ENCODE measurements around the gene FAM78A. TPM values are rescaled to one million over a fixed set of nuclear protein-coding genes. Genes with fewer than 3 reads are reported as not detected.

The FAM78A gene
- polyA plus RNA-seq, 1 experiment = 1.1 TPM

- DNase-seq (ENCODE audit: low read depth) = no peak
- no peak overlapping the region for H3K4me3 ChIP-seq (ENCODE audit: low read depth, low read length)
- POLR2A ChIA-PET = no interaction called here
- TF ChIP-seq, protein P1, sequence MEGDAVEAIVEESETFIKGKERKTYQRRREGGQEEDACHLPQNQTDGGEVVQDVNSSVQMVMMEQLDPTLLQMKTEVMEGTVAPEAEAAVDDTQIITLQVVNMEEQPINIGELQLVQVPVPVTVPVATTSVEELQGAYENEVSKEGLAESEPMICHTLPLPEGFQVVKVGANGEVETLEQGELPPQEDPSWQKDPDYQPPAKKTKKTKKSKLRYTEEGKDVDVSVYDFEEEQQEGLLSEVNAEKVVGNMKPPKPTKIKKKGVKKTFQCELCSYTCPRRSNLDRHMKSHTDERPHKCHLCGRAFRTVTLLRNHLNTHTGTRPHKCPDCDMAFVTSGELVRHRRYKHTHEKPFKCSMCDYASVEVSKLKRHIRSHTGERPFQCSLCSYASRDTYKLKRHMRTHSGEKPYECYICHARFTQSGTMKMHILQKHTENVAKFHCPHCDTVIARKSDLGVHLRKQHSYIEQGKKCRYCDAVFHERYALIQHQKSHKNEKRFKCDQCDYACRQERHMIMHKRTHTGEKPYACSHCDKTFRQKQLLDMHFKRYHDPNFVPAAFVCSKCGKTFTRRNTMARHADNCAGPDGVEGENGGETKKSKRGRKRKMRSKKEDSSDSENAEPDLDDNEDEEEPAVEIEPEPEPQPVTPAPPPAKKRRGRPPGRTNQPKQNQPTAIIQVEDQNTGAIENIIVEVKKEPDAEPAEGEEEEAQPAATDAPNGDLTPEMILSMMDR (IDR thresholded peaks at IDR 0.05; ENCODE audit: insufficient read depth, low read depth, low read length) = no peak
- H3K27me3 ChIP-seq (ENCODE audit: control insufficient read depth, insufficient read depth, low read length) = peaks cover 3% of the 10 kb centered on the region
- H3K36me3 ChIP-seq (ENCODE audit: control insufficient read depth, insufficient read depth, low read length) = no peaks in the 10 kb centered on the region
- CTCF ChIA-PET = interaction anchor here (0.6 kb wide), 1 partner anchor 16 kb away, joined by 4 read pairs; no protein-coding TSS in a partner anchor
Measured at GRCh38 chr9:131310833-131311554, 34.7 kb upstream of the FAM78A start.

DNA sequence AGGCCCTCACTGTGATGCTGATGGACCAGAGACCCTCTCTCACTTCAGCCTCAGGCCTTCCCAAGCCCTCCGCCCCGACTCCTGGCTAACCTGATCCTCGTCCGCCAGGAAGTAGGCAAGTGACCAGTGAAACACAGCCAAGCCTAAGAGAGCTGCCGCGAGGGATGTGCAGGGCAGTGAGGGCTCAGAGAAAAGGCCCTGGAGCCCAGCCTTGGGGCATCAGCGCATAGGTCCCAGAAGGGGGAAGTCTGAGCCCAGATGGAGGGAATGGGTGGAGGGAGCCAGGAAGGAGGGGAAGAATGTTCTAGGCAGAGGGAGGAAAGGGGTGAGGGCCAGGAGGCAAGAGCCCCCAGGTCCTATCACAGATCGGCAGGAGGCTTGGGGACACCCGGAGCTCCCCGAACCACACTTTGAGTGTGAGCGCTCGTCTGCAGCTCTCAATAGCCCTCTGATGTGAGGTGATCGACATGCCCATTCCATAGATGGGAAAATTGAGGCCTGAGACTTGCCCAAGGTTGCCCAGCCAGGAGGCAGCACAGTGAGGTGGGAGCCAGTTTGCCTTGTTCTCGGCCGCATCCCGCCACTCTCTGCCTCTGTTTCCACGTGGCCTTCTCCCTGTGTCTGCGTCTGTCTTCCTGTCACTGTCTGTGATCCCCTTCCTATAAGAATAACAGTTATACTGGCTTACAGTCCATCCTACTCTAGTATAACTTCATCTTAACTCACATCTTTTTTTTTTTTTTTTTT is 33.4 kb upstream of the FAM78A start:
- DNase-seq (ENCODE audit: low read depth) = no peak
- TF ChIP-seq, protein P1 (IDR thresholded peaks at IDR 0.05; ENCODE audit: insufficient read depth, low read depth, low read length) = no peak
- Histone ChIP-seq H3K4me3 (ENCODE audit: low read depth, low read length) (no peak overlapping the region), H3K27me3 (ENCODE audit: control insufficient read depth, insufficient read depth, low read length) (no peaks in the 10 kb centered on the region), H3K36me3 (ENCODE audit: control insufficient read depth, insufficient read depth, low read length) (no peaks in the 10 kb centered on the region)
- POLR2A ChIA-PET = no interaction called here
- CTCF ChIA-PET = interaction anchor here (1.2 kb wide), 1 partner anchor 26 kb away, joined by 3 read pairs; no protein-coding TSS in a partner anchor

GRCh38 chr9:131308906-131309529 is 32.7 kb upstream of the FAM78A start:
- Histone ChIP-seq H3K4me3 (ENCODE audit: low read depth, low read length) (no peak overlapping the region), H3K36me3 (ENCODE audit: control insufficient read depth, insufficient read depth, low read length) (no peaks in the 10 kb centered on the region), H3K27me3 (ENCODE audit: control insufficient read depth, insufficient read depth, low read length) (no peaks in the 10 kb centered on the region)
- ChIA-PET CTCF (interaction anchor here (1.2 kb wide), 1 partner anchor 27 kb away, joined by 3 read pairs; no protein-coding TSS in a partner anchor), POLR2A (no interaction called here)
- TF ChIP-seq, protein P1 (IDR thresholded peaks at IDR 0.05; ENCODE audit: insufficient read depth, low read depth, low read length) = no peak
- DNase-seq (ENCODE audit: low read depth) = no peak

- TF ChIP-seq, protein P1 (IDR thresholded peaks at IDR 0.05; ENCODE audit: insufficient read depth, low read depth, low read length) = no peak
- no peaks in the 10 kb centered on the region for H3K36me3 ChIP-seq (ENCODE audit: control insufficient read depth, insufficient read depth, low read length)
- POLR2A ChIA-PET = no interaction called here
- H3K4me3 ChIP-seq (ENCODE audit: low read depth, low read length) = no peak overlapping the region
- DNase-seq (ENCODE audit: low read depth) = no peak
- CTCF ChIA-PET = interaction anchor here (1.2 kb wide), 1 partner anchor 28 kb away, joined by 3 read pairs; no protein-coding TSS in a partner anchor
- 0 out of 2 replicates have a peak, but pooled peaks cover 2% of the 10 kb centered on the region for H3K27me3 ChIP-seq (ENCODE audit: control insufficient read depth, insufficient read depth, low read length)
Measured at GRCh38 chr9:131308452-131308851, 32.1 kb upstream of the FAM78A start.

GRCh38 chr9:131307974-131308373 is 31.7 kb upstream of the FAM78A start:
- POLR2A ChIA-PET = no interaction called here
- Histone ChIP-seq H3K36me3 (ENCODE audit: control insufficient read depth, insufficient read depth, low read length) (no peaks in the 10 kb centered on the region), H3K4me3 (ENCODE audit: low read depth, low read length) (no peak overlapping the region), H3K27me3 (ENCODE audit: control insufficient read depth, insufficient read depth, low read length) (0 out of 2 replicates have a peak, but pooled peaks cover 2% of the 10 kb centered on the region)
- CTCF ChIA-PET = no interaction called here
- TF ChIP-seq, protein P1 (IDR thresholded peaks at IDR 0.05; ENCODE audit: insufficient read depth, low read depth, low read length) = no peak
- no peak for DNase-seq (ENCODE audit: low read depth)
